ENCODE results near the gene KRT3. TPM values are rescaled to one million over a fixed set of nuclear protein-coding genes. Genes with fewer than 3 reads are reported as not detected.

KRT3 gene
- total RNA-seq, 1 experiment from 2014 or later, result not detected

GRCh38 chr12:52828591-52829021 is 32.7 kb upstream of the KRT3 start:
- intact Hi-C loops (cut with micrococcal nuclease; ENCODE audit: unreplicated experiment), result no loop called here
- BruUV-seq (replicated peaks), result no TSS peak
- Histone ChIP-seq H3K27ac (ENCODE audit: low read length) (no peak overlapping the region), H3K4me1 (ENCODE audit: control insufficient read depth, insufficient read depth, low read length) (no peaks in the 10 kb centered on the region), H3K27me3 (ENCODE audit: control insufficient read depth, insufficient read depth, low read length) (no peaks in the 10 kb centered on the region), H3K36me3 (ENCODE audit: control insufficient read depth, insufficient read depth, low read length) (no peaks in the 10 kb centered on the region), H3K9me3 (ENCODE audit: control insufficient read depth, insufficient read depth, low read depth, low read length) (no peaks in the 10 kb centered on the region), H3K4me3 (ENCODE audit: low read depth in 2 of 2, low read length in 2 of 2) (no peak overlapping the region)
- no peak for ATAC-seq
- in situ Hi-C loops (cut with HindIII; ENCODE audit: low pct_unique_long_range_greater_than_20kb, low sequenced_read_pairs), result no loop called here
- POLR2A ChIA-PET, result interaction anchor here (0.9 kb wide), 1 partner anchor 12 kb away, joined by 3 read pairs; no protein-coding TSS in a partner anchor
- TF ChIP-seq REST (IDR thresholded peaks at IDR 0.05; ENCODE audit: insufficient read depth in 1 of 2, low read depth in 2 of 2, low read length in 1 of 2) (no peak), CTCF (IDR thresholded peaks at IDR 0.05) (no peak), POLR2AphosphoS5 (IDR thresholded peaks at IDR 0.05; ENCODE audit: low read depth, low read length) (no peak), SIN3A (IDR thresholded peaks at IDR 0.05; ENCODE audit: borderline replicate concordance, insufficient read depth, low read depth, low read length) (no peak), TCF7L2 (IDR thresholded peaks at IDR 0.05; ENCODE audit: low read depth, low read length) (no peak)
- CTCF ChIA-PET, result no interaction called here
- DNase-seq (ENCODE audit: low read depth, low spot score), result no peak

GRCh38 chr12:52828156-52828555 is 32.2 kb upstream of the KRT3 start:
- intact Hi-C loops (cut with micrococcal nuclease; ENCODE audit: unreplicated experiment) (no loop called here), in situ Hi-C loops (cut with HindIII; ENCODE audit: low pct_unique_long_range_greater_than_20kb, low sequenced_read_pairs) (no loop called here)
- no peak for DNase-seq (ENCODE audit: low read depth, low spot score)
- TF ChIP-seq POLR2AphosphoS5 (IDR thresholded peaks at IDR 0.05; ENCODE audit: low read depth, low read length), result no peak
- TF ChIP-seq SIN3A (IDR thresholded peaks at IDR 0.05; ENCODE audit: borderline replicate concordance, insufficient read depth, low read depth, low read length), result no peak
- TF ChIP-seq TCF7L2 (IDR thresholded peaks at IDR 0.05; ENCODE audit: low read depth, low read length), result no peak
- no peak for TF ChIP-seq REST (IDR thresholded peaks at IDR 0.05; ENCODE audit: insufficient read depth in 1 of 2, low read depth in 2 of 2, low read length in 1 of 2)
- no peak for TF ChIP-seq CTCF (IDR thresholded peaks at IDR 0.05)
- no peak for ATAC-seq
- H3K27me3 ChIP-seq (ENCODE audit: control insufficient read depth, insufficient read depth, low read length), result no peaks in the 10 kb centered on the region
- POLR2A ChIA-PET, result interaction anchor here (0.9 kb wide), 1 partner anchor 12 kb away, joined by 3 read pairs; no protein-coding TSS in a partner anchor
- no peaks in the 10 kb centered on the region for H3K36me3 ChIP-seq (ENCODE audit: control insufficient read depth, insufficient read depth, low read length)
- H3K4me1 ChIP-seq (ENCODE audit: control insufficient read depth, insufficient read depth, low read length), result no peaks in the 10 kb centered on the region
- H3K27ac ChIP-seq (ENCODE audit: low read length), result no peak overlapping the region
- BruUV-seq (replicated peaks), result no TSS peak
- H3K9me3 ChIP-seq (ENCODE audit: control insufficient read depth, insufficient read depth, low read depth, low read length), result no peaks in the 10 kb centered on the region
- H3K4me3 ChIP-seq (ENCODE audit: low read depth in 2 of 2, low read length in 2 of 2), result no peak overlapping the region
- CTCF ChIA-PET, result no interaction called here

Data from Panc1 (cell line).